GM12878 (cell line): ENCODE results near the gene LMX1B. TPM values are rescaled to one million over a fixed set of nuclear protein-coding genes. Genes with fewer than 3 reads are reported as not detected.

Experiments used
- ATAC-seq: fragments of 200-7000 bp; cut with Tn5 transposase; 3 replicates; pipeline ENCODE4 v1.9.1; 2020; ENCODE audit warnings: mild to moderate bottlenecking, moderate library complexity
- BruUV-seq: library from RNA; stranded (reverse); fragments of 400-500 nt; replicated peaks from 2 replicates; lab custom pipeline; 2021; lab: Mats Ljungman, UMichigan
- CTCF ChIA-PET: fragments of 300-600 bp; sonication (Branson Sonifier 250); formaldehyde crosslinking; extraction: SDS; loops from one replicate; lab custom pipeline; 2021; ENCODE audit warnings: inconsistent platforms; lab: Yijun Ruan, JAX
- POLR2A ChIA-PET: fragments of 350-600 bp; formaldehyde crosslinking; extraction: SDS; loops from one replicate; lab custom pipeline; 2021; ENCODE audit warnings: inconsistent platforms; lab: Charles Lee
- RAD21 ChIA-PET: fragments of 300-600 bp; sonication (Branson Sonifier 250); formaldehyde crosslinking; loops from one replicate; lab custom pipeline; 2023; ENCODE audit warnings: antibody characterized with exemption; ENCODE audit not compliant: unreplicated experiment; lab: Charles Lee
- SMC1A ChIA-PET: fragments of 300-600 bp; sonication (Branson Sonifier 250); formaldehyde crosslinking; loops from one replicate; lab custom pipeline; 2023; ENCODE audit not compliant: unreplicated experiment, uncharacterized antibody; lab: Charles Lee
- DNase-seq: peaks from one replicate; pipeline ENCODE4 v3.0.0-alpha.2; 2011; ENCODE audit warnings: low read depth, low spot score
- FAIRE-seq: peaks from 3 replicates; lab custom pipeline; 2011; peaks lifted over from hg19 to GRCh38; lab: Jason Lieb, UNC
- H2AFZ ChIP-seq: 2 replicates; pipeline ENCODE4 v1.6.0; 2011; ENCODE audit warnings: low read depth, low read length, control low read depth; ENCODE audit not compliant: control insufficient read depth
- H3K27ac ChIP-seq: 2 replicates; pipeline ENCODE4 v1.5.1; 2011; ENCODE audit warnings: control low read depth; ENCODE audit not compliant: control insufficient read depth, insufficient read depth
- H3K27me3 ChIP-seq, 2 experiments: replicated peaks in 1 of 2; 2 replicates each; pipeline versions ENCODE4 v1.6.0 to v1.6.1; 2011; ENCODE audit warnings: low read length in 1 of 2; ENCODE audit not compliant: control insufficient read depth in 2 of 2, insufficient read depth in 2 of 2
- H3K36me3 ChIP-seq, 2 experiments: 2 replicates each; pipeline ENCODE4 v1.5.1; 2011; ENCODE audit warnings: low read length in 1 of 2; ENCODE audit not compliant: control insufficient read depth in 2 of 2, insufficient read depth in 2 of 2
- H3K4me1 ChIP-seq: 2 replicates; pipeline ENCODE4 v1.6.1; 2011; ENCODE audit warnings: mild to moderate bottlenecking, low read length, moderate library complexity, mixed read lengths; ENCODE audit not compliant: control insufficient read depth, insufficient read depth
- H3K4me2 ChIP-seq: 2 replicates; pipeline ENCODE4 v1.6.0; 2011; ENCODE audit warnings: control low read depth; ENCODE audit not compliant: control insufficient read depth, insufficient read depth
- H3K4me3 ChIP-seq: fragments of 200-600 bp; sonication (generic); 2 replicates; pipeline ENCODE4 v1.5.1; 2016
- H3K79me2 ChIP-seq: 2 replicates; pipeline ENCODE4 v1.6.0; 2011; ENCODE audit warnings: low read length; ENCODE audit not compliant: control insufficient read depth, insufficient read depth
- H3K9ac ChIP-seq: 2 replicates; pipeline ENCODE4 v1.8.0; 2011; ENCODE audit warnings: low read length, control low read depth, mixed read lengths; ENCODE audit not compliant: control insufficient read depth, insufficient read depth
- H3K9me3 ChIP-seq: replicated peaks from 3 replicates; pipeline ENCODE4 v1.5.1; 2011; ENCODE audit warnings: mild to moderate bottlenecking, low read length; ENCODE audit not compliant: control insufficient read depth, insufficient read depth
- H4K20me1 ChIP-seq: 2 replicates; pipeline ENCODE4 v1.6.0; 2011; ENCODE audit not compliant: control insufficient read depth, insufficient read depth
- DPF2 ChIP-seq: fragments of 450-650 bp; IDR thresholded peaks from 2 replicates; pipeline ENCODE4 v1.6.1; 2017; ENCODE audit warnings: mild to moderate bottlenecking
- E2F8 ChIP-seq: fragments of 450-650 bp; IDR thresholded peaks from 2 replicates; pipeline ENCODE4 v1.6.1; 2018; ENCODE audit warnings: mild to moderate bottlenecking, low read depth, moderate library complexity; ENCODE audit not compliant: partially characterized antibody
- EED ChIP-seq: sonication (generic); IDR thresholded peaks from 2 replicates; pipeline ENCODE4 v1.6.1; 2016; ENCODE audit warnings: antibody characterized with exemption, low read depth
- HCFC1 ChIP-seq: fragments of 150-350 bp; IDR thresholded peaks from 2 replicates; pipeline ENCODE4 v1.6.1; 2014; ENCODE audit warnings: low read length
- NRF1 ChIP-seq: conservative IDR thresholded peaks from 2 replicates; pipeline ENCODE4 v1.6.1; 2011; ENCODE audit warnings: mild to moderate bottlenecking, low read depth, low read length, improper control_type of control experiment
- PAX5 ChIP-seq: IDR thresholded peaks from 2 replicates; pipeline ENCODE4 v1.6.1; 2011; ENCODE audit warnings: low read depth, low read length, borderline replicate concordance
- PRDM15 ChIP-seq: fragments of 450-650 bp; formaldehyde crosslinking; IDR thresholded peaks from 2 replicates; pipeline ENCODE4 v1.4.0; 2020; ENCODE audit warnings: mild to moderate bottlenecking, moderate library complexity
- RB1 ChIP-seq: fragments of 450-650 bp; formaldehyde crosslinking; IDR thresholded peaks from 2 replicates; pipeline ENCODE4 v1.6.1; 2017; ENCODE audit warnings: mild to moderate bottlenecking, borderline replicate concordance
- RELB ChIP-seq: fragments of 450-650 bp; IDR thresholded peaks from 2 replicates; pipeline ENCODE4 v1.6.1; 2017; ENCODE audit warnings: low read depth, mild to moderate bottlenecking, moderate library complexity
- TAF1 ChIP-seq: IDR thresholded peaks from 2 replicates; pipeline ENCODE4 v1.6.1; 2011; ENCODE audit warnings: mild to moderate bottlenecking, low read depth, low read length, borderline replicate concordance
- TCF12 ChIP-seq: IDR thresholded peaks from 2 replicates; pipeline ENCODE4 v1.6.1; 2011; ENCODE audit warnings: low read depth, mild to moderate bottlenecking, low read length
- ZBED1 ChIP-seq: IDR thresholded peaks from 2 replicates; pipeline ENCODE4 v1.6.1; 2016; ENCODE audit warnings: borderline replicate concordance
- ZBTB4 ChIP-seq: fragments of 450-650 bp; formaldehyde crosslinking; IDR thresholded peaks from 2 replicates; pipeline ENCODE4 v1.4.0; 2022; ENCODE audit warnings: mild to moderate bottlenecking, moderate library complexity
- ZZZ3 ChIP-seq: IDR thresholded peaks from 2 replicates; pipeline ENCODE4 v1.6.1; 2011; ENCODE audit warnings: low read depth; ENCODE audit not compliant: control insufficient read depth, insufficient read length
- WGBS: methylation state at CpG from one replicate; pipeline ENCODE4 v1.1.6; 2016; ENCODE audit warnings: low lambda C conversion rate; ENCODE audit not compliant: insufficient replicate concordance, insufficient coverage; ENCODE audit errors: missing lambda C conversion rate; 5-methylcytosine and 5-hydroxymethylcytosine counted together
- in situ Hi-C: fragments of 300-500 bp; cut with MboI; formaldehyde crosslinking; loops from 9 replicates; pipeline ENCODE4 v1.14.3; 2018; ENCODE audit warnings: mixed read lengths
- intact Hi-C: fragments of 100-400 bp; cut with micrococcal nuclease; formaldehyde crosslinking; loops from one replicate; pipeline ENCODE4 v1.14.2; 2022; ENCODE audit not compliant: unreplicated experiment
- polyA plus RNA-seq, 11 experiments: library from polyadenylated mRNA; depleted of rRNA in 4 of 11; unstranded in 6 of 11; stranded (reverse) in 5 of 11; fragments of >200 nt; fragmentation: Nextera tagmentation in 4 of 11; fragmentation: Illumina TruSeq in 1 of 11; extraction: Ambion mirVana in 4 of 11; extraction: Trizol in 1 of 11; gene quantifications; 1 replicate in 1 of 11; 2 replicates in 10 of 11; pipeline versions ENCODE4 v1.2.1 to v1.2.3, GENCODE V29; 2011 to 2016; ENCODE audit warnings: inconsistent platforms in 2 of 11, missing spikeins in 2 of 11, low read depth in 1 of 11
- total RNA-seq, 4 experiments: library from RNA; depleted of rRNA in 3 of 4; stranded (reverse); fragments of >200 nt in 3 of 4; fragmentation: Illumina TruSeq in 1 of 4; extraction: Trizol in 1 of 4; gene quantifications; 2 replicates each; pipeline versions ENCODE4 v1.2.1 to v1.2.3, GENCODE V29; 2013 to 2021

Gene LMX1B
- total and polyA plus RNA-seq, 10 of the 15 experiments (the other 5 are each of a cell fraction or from before 2014, with no cell fraction given) = not detected

GRCh38 chr9:126612326-126612812 lies 1.4 kb upstream of the LMX1B start:
- FAIRE-seq (no peak), DNase-seq (no peak), ATAC-seq (no peak)
- no peak overlapping the region for H3K4me2 ChIP-seq
- ChIA-PET SMC1A (no interaction called here), RAD21 (no interaction called here), CTCF (no interaction called here), POLR2A (no interaction called here)
- BruUV-seq = no TSS peak
- no peaks in the 10 kb centered on the region for H3K36me3 ChIP-seq
- no peaks in the 10 kb centered on the region for H3K79me2 ChIP-seq
- WGBS = 11% methylated on average over 34 of the region's 54 CpGs
- H3K9ac ChIP-seq = no peak overlapping the region
- no peaks in the 10 kb centered on the region for H3K9me3 ChIP-seq
- no peak overlapping the region for H3K27ac ChIP-seq
- in situ Hi-C loops (no loop called here), intact Hi-C loops (loop anchor here (5.0 kb wide), 1 partner anchor 170 kb away; no protein-coding TSS in a partner anchor)
- no peak overlapping the region for H2AFZ ChIP-seq
- H3K27me3 ChIP-seq = peaks cover 16 to 24% of the 10 kb centered on the region in 2 experiments
- no peaks in the 10 kb centered on the region; the same call in 1 of the 2 replicates for H4K20me1 ChIP-seq
- no peak overlapping the region for H3K4me3 ChIP-seq
- H3K4me1 ChIP-seq = no peaks in the 10 kb centered on the region
- no peak for TF ChIP-seq ZZZ3
- TF ChIP-seq TAF1 = no peak
- TF ChIP-seq PRDM15 = no peak
- TF ChIP-seq HCFC1 = no peak
- no peak for TF ChIP-seq DPF2
- no peak for TF ChIP-seq ZBED1
- TF ChIP-seq TCF12 = no peak
- TF ChIP-seq NRF1 = no peak
- no peak for TF ChIP-seq E2F8
- no peak for TF ChIP-seq EED
- TF ChIP-seq RB1 = no peak
- TF ChIP-seq PAX5 = no peak
- TF ChIP-seq ZBTB4 = no peak
- no peak for TF ChIP-seq RELB
